SW480 (cell line): Measurements from ENCODE around the gene C18orf32.
"Not testable (repeated sequence)": the region's sequence is repeated elsewhere in the genome, so short reads cannot be mapped to it uniquely, and the experiment has no call there.

Experiments used
- DNase-seq: peaks from one replicate; pipeline ENCODE4 v3.0.0-alpha.2; 2016; ENCODE audit warnings: low spot score

The C18orf32 gene

DNA sequence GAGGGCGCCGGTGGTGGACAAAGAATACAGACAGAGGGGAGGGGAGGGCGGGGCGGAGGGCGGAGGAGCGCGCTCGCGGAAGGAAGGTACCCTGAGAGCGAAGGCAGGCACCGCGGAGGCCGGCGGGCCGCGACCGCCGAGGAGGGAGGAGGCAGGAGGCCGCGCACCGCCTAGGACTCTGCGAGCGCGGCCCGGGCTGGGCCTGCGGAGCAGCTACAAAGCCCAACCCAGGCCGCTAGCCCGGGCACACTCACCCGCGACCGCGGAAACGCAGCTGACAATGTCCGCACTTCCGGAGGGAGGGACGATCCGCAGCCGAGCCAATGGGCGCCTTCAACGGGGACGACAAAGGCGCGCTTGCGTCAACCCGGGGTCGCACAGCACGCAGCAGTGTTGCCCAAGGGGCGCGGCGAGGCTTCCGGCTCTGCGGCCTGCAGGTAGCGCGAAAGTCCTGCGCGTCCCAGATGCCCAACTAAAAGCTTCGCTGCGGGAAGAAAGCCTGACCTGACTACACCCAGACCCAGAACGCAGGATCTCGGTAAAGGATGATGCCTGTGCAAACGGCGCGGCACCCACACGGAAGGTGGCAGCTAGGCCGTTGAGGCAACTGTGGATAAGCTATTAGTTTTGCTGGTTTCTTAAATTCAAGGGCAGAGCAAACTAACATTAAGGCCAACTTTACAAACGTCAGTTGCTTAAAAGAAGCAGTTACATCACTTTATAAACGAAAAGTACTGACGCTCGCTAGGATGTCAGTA lies at the start of gene C18orf32:
Gene C18orf32, minus strand, starts transcription at position 282 of the 758 bp plus-strand sequence. CDS start 3,486 bp downstream, outside the sequence.
- peak; percentile 87 for DNase-seq

DNA sequence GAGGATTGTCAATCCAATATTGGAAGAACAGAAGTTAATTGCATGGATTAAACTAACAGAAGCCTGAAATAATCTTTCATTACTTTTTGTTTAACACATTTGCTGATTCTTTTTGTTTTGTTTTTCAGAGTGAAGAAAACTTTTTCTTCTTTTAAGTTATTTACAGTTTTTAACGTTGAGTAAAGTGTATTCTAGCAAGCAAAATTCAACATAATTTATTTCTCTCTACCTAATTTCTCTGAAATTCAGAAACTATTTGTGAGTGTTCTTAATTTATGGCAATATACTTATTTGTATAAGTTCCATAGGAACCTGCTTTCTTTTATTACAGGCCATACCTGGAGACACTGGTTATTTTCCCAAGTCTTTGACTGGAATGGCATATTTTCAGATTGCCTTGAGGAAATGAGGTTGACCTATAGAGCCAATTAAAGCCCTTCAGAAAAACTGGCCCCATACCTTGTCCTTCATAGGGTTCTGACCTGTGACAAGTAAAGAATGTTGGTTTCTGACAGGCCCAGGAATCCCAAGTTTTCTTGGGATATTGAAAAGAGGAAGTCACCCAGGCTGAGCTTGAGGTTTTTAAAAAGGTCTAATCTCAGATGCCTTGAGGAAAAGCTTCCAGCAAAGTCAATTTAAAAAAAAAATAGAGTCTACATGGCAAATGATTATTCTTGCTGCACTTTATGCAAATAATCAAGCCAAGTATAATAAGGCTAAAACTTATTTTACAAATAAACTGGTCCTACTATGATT lies 48.0 kb upstream of the C18orf32 start:
- DNase-seq: no peak

DNA sequence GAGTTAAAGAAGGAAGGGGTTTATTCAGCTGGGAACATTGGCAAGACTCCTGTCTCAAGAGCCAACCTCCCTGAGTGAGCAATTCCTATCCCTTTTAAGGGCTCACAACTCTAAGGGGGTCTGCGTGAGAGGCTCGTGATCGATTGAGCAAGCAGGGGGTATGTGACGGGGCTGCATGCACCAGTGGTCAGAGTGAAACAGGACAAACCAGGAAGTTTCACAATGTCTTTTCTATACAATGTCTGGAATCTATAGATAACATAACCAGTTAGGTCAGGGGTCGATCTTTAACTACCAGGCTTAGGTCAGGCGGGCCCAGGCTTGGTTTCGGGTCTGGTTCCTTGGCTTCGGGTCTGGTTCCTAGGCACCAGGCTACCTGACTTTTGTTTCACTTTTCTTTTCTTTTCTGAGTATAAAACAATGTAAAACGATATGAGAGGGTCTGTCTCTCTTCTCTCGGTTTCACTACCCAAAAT lies 44.7 kb upstream of the C18orf32 start:
- no peak for DNase-seq

DNA sequence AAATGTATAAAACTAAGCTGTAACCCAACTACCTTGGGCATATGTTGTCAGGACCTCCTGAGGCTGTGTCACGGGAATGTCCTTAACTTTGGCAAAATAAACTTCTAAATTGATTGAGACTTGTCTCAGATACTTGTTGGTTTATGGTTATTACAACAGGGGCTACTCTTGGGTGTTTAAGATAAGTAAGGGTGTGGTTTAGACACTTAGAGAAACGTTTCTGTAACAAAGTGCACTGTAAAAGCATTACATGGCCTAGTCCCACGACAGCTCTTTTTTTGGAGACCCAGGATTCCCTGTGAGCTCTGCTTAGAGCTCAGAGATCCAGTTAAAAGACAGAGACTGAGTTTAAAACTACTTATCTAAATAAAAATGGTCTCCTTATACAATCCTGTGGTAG lies 42.6 kb upstream of the C18orf32 start:
- no peak for DNase-seq

DNA sequence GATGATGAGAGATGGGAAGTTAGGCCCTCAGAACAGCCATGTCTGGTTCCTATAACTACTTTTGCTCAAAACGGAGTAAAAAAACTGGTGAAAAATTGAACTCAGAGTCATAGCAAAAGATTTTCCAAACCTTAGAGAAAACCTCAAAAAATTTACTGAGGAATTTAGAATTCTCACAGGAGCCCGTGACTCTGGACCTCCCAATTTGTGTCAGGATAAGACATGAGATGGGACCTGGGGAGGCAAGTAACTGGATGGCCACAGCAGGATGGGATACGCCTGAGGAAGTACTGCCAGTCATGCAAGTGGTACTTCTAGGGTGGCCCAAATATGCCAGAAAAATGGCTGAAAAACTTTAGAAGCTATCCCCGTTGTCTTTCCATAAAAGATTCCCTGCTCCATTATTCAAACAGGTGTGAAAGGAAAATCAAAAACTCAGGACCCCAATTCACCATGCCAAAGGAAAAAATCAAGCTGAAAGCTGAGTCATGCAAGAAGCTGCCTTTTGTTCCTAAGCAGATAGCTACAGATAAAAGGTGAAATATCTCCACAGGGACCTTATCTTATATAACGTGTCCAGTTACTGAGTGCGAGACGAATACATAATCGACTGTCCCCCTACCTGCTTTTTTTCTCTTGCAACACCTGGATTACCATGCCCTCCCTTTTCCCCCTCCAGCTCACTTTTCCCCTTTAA lies 40.7 kb upstream of the C18orf32 start:
- no peak for DNase-seq

DNA sequence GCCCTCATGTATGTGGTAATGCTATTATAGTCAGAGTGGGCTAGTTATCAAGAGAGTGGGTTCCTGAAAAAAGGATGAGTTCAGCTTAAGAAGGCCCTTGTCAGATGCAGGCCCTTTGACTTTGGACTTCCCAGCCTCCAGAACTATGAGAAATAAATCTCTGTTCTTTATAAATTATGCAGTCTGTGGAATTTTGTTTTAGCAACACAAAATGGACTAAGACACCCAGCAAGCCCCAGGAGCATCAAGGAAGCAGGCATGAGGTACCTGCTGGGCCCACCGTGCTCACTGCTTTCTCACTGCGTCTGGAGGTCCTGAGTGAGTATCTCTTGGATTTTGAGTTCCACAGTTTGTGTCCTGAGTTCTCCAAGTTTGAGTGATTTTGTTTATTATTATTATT lies 38.9 kb upstream of the C18orf32 start:
- no peak for DNase-seq

DNA sequence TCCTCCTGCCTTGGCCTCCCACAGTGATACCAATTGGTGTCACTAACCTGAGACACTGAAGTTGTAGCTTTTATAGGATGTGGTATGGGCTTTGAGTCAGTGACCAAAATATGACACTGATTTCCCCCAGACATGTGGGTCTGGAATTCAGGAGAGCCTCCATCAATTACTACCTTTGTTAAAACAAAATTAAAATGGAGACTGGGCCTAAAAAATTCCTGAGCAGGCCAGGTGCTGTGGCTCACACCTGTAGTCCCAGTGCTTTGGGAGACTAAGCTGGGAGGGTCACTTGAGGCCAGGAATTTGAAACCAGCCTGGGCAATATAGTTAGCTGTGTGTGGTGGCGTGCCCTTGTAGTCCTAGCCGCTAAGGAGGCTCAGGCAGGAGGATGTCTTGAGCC lies 37.9 kb upstream of the C18orf32 start:
- no peak for DNase-seq

DNA sequence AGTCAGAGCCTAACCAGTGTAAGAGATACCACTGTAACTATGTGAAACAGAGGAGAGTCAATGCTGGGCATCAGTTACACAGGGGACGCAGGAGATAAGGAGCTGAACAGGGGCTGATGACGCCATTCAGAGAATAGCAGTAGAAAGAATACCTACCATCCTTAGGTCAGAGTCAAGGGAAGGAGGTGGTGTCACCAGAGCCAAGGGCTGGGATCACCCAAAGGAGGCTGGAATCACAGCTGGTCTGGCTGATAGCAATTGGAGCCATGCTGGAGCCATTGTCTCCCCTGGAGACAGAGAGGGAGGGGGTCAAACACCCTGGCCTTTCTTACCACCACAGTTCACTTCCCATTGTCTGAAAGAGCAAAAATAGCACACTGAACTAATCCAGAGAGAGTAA lies 37.3 kb upstream of the C18orf32 start:
- DNase-seq: no peak

DNA sequence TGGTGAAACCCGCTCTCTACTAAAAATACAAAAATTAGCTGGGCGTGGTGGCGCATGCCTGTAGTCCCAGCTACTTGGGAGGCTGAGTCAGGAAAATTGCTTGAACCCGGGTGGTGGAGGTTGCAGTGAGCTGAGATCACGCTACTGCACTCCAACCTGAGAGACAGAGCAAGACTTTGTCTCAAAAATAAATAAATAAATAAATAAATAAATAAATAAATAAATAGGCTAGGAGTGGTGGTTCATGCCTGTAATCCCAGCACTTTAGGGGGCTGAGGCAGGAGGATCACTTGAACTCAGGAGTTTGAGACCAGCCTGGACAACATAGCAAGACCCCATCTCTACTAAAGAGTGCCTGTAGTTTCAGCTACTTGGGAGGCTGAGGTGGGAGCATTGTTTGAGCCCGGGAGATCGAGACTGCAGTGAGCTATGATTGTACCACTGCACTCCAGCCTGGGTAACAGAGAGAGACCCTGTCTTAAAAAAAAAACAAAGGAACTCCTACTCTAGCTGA lies 36.6 kb upstream of the C18orf32 start:
- DNase-seq: not testable (repeated sequence)

DNA sequence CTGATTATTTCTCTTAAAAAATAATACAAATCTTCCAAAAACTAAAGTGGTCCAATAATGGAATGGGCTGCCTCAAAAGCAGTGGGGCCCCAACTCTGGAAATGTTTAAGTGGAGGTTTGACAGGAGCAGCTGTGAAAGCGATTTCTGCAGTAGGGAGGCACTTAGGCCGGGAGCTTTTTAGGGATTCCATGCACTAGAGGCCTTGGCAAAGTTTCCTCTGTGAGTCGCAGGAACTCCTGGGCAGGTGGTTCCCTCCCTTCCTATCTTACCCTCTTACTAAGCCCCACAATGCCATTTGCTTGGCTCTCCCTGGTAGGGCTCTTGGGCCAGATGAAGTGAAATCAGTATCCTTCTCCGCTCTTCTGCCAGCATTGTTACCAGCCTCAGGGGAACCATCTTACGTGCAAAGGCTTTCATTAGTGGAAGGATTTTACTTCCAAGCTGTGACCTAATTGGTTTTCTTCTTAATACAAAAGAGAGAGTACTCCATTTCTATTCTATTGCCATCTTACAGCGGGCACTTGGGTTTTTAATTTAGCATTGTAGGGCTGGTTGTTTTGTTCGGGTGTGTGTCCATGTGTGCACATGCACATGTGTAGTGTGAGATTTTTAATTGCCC lies 34.3 kb upstream of the C18orf32 start:
- DNase-seq: no peak

DNA sequence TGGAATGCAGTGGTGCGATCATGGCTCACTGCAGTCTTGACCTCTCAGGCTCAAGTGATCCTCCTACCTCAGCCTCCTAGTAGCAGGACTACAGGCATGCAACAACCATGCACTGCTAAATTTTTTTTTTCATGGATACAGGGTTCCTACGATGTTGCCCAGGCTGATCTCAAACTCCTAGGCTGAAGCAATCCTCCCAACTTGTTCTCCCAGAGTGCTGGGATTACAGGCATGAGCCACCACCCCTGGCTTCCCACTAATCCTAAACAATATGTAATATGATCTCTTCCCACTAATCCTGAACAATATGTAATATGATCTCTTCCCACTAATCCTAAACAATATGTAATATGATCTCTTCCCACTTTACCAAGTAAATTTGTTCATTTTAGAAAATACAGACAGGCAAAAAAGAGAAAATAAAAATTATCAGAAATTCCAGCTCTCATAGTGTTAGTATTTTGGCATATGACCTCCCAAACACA lies 33.7 kb upstream of the C18orf32 start:
- peak; percentile 14 for DNase-seq

DNA sequence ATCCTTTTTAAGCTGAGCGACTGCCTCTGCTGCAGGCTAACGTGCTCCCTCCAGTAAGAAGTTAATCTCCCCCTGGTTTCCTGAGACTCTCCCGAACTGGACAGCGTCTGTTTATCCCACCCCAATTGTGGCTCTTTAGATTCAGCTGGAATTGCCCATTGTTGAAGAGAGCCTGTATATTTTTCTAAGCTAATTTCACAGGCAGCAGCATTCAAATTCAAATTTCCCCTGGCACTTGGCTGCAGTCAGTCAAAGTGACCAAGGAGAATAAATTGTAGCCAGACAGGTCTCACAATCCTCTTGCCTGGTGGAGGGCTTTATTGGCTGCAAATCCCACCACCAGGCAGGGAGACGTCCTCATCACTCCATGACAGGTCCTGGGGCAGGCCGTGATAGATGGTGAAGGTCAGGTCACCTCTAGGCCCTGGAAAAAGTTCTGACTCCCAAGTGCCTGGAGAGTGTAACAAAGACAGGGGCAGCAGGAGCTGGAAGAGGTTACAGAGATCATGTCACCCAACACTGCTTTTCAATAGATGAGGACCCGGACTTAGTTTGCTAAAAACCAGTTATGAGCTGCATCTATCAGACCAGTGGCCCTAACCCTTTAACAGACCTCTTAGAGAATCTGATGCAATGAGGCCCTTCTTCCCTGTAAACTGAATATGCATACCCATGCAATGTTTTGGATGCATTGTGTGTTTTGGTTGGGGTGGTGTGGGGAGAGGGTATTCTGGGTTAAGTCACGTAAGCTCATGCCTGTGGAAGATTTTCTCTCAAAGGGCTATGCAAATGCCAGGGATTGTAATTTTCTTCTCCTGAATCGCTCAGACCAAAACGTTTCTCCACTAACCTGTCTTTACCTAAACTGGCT lies 32.3 kb upstream of the C18orf32 start:
- DNase-seq: no peak

DNA sequence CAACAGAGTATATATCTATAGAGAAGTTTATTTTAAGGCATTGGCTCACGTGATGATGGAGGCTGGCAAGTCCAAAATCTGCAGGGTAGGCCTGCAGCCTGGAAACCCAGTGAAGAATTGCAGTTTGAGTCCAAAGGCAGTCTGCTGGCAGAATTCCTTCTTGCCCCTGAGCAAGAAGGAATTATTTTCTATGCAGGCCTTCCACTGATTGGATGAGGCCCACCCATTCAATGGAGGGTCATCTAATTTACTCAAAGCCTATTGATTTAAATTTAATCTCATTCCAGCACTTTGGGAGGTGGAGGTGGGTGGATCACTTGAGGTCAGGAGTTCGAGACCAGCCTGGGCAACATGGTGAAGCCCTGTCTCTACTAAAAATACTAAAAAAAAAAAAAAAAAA lies 30.4 kb upstream of the C18orf32 start:
- no peak for DNase-seq

DNA sequence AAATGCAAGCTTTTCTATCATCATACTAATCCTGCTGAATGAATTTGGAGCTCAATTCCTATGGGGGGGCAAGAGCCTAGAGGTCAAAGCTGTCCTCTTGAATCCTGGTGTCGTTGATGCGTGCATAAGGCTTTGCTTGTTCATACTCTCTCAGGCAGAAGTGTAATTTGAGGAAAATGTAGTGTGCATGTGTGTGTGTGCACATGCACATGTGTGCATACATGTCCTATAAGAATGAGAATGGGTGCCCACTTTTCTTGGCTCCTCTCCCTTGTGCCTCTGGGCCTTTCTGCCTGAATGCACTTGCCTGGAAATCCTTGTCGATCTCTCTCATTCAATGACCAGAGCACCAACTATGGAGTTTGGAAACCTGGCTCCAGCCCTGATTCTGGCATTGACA lies 28.5 kb upstream of the C18orf32 start:
- no peak for DNase-seq

DNA sequence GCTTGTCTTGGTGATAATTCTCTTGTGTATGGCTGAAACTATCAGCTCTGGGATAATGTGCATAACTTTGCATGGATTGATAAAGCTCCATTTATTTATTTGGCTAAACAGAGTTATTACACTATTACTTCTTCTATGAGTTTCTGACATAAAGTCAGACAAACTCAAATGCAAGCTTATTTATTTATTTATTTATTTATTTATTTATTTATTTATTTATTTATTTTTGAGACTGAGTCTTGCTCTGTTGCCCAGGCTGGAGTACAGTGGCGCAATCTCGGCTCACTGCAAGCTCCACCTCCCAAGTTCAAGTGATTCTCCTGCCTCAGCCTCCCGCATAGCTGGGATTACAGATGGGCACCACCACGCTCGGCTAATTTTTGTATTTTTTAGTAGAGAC lies 28.0 kb upstream of the C18orf32 start:
- DNase-seq: not testable (repeated sequence)

DNA sequence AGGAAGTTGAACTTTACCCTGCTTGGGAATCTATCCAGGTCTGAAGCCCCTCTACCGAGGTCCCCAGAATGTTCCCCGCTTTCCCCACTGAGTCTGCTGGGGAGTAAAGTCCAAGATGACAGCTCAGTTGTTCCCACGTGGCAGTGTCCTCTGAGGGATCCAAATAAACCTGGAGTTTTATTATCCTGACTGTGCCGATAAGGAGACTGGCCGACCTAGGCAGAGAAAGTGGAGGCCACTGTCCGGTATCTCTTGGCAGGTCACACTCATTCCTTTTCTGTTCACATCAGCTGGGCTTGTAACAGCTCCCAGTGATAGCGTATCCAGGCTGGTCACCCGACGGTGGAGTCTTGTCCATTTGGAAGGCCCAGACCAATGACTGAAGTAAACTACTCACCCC lies 27.5 kb upstream of the C18orf32 start:
- no peak for DNase-seq

DNA sequence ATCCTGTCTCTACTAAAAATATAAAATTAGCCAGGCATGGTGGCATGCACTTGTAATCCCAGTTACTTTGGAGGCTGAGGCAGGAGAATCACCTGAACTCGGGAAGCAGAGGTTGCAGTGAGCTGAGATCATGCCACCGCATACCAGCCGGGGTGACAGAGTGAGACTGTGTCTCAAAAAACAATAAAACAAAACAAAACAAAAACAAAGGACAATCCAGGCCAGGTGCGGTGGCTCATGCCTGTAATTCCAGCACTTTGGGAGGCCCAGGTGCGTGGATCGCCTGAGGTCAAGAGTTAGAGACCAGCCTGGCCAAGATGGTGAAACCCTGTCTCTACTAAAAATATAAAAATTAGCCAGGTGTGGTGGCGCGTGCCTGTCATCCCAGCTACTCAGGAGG lies 25.8 kb upstream of the C18orf32 start:
- DNase-seq: not testable (repeated sequence)

DNA sequence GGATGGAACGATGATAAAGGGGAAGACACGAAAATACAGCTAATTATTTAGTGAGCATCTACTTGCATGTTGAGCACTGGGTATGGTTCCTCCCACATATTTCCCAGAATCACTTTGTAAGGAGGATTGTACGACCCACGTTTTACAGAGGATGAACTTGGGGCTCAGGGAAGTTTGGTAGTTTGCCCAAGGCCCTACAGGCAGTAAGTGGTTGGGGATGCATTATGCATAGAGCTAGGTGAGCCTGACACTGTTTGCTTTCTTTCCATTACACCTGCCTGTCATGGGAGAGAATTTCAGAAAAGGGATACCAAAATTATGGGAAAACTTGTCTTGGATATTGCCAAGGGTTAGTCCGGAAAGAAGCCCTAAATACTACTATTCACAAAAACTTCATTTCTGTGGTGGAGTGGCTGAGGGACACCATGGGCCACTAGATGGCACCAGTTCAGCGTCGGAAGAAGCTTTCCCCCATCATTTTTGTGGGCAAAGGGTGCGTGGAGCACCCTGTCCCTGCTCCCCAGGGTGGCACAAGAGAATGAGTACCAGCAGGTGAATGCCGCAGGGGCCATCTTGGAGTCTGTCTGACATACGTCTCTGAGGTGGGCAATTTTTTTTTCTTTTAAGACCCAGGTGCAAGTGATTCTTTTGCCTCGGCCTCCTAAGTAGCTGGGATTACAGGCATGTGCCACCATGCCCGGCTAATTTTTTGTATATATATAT lies 23.5 kb upstream of the C18orf32 start:
- DNase-seq: peak; percentile 44

DNA sequence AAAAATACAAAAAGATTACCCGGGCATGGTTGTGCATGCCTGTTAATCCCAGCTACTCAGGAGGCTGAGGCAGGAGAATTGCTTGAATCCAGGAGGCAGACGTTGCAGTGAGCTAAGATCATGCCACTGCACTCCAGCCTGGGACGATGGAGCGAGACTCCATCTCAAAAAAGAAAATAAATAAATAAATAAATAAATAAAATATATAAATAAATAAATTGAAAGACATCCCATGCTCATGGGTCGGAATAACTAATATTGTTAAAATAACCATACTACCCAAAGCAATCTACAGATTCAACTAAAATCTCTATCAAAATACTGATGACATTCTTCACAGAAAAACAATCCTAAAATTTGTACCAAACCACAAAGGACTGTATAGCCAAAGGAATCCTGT lies 19.4 kb upstream of the C18orf32 start:
- DNase-seq: not testable (repeated sequence)

DNA sequence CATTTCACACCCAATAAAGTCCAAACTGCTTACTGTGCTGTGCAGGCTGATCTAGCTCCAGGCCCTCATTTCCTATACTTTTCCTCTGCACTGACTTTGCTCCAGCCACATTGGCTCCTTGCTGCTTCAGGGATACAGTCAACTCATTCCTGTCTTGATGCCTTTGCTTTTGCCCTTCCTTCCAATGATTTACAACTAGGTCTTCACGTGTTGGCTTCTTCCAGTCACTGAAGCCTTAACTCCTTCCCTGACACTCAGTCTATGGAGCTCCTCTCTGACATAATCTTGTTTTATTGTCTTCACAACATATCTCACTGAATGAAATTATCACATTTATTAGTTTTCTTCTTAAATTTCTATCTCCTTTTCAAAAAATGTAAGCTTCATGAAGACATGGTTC lies 16.9 kb upstream of the C18orf32 start:
- no peak for DNase-seq
